Measurements from ENCODE around the gene CEP112. TPM values are rescaled to one million over a fixed set of nuclear protein-coding genes. Genes with fewer than 3 reads are reported as not detected.

Gene CEP112
- 1.9 and 3.3 TPM in 2 replicates for total RNA-seq (2013; cell fraction: nucleolus; rRNA removed)
- 0.65 TPM in 1 of 2 replicates, not detected in the other for total RNA-seq (2014; rRNA removed)
- 0.18 and 0.22 TPM in 2 replicates for total RNA-seq (2014; rRNA removed; fragmentation: Illumina TruSeq; extraction: Trizol)
- 0.21 and 0.35 TPM in 2 replicates for total RNA-seq (2021)
- not detected for polyA plus RNA-seq (2011; ENCODE audit: low read depth)
- 3.8 and 7.7 TPM in 2 replicates for polyA plus RNA-seq (2011; rRNA removed)
- 1.1 and 1.6 TPM in 2 replicates for polyA plus RNA-seq (2011; cell fraction: cytosol; rRNA removed)
- polyA plus RNA-seq (2011; cell fraction: nucleus; rRNA removed) = 0.69 and 0.82 TPM in 2 replicates
- polyA plus RNA-seq (2012) = not detected in 2 replicates
- polyA plus RNA-seq (2014; fragmentation: Illumina TruSeq; extraction: Trizol) = 0.43 TPM in 1 of 2 replicates, not detected in the other
- under 1 TPM; 0.11 to 0.27 TPM for polyA plus RNA-seq (2014; fragmentation: Nextera tagmentation; extraction: Ambion mirVana)
- 0.14 and 1.8 TPM in 2 replicates for polyA plus RNA-seq (2014; rRNA removed)
- polyA plus RNA-seq (2016; fragmentation: Nextera tagmentation; extraction: Ambion mirVana) = under 1 TPM; 0.32 to 0.42 TPM
- 2.1 and 2.4 TPM in 2 replicates for polyA minus RNA-seq (2011; rRNA and poly(A)+ RNA removed)
- 0.42 TPM in 1 of 2 replicates, not detected in the other for polyA minus RNA-seq (2011; cell fraction: cytosol; rRNA and poly(A)+ RNA removed)
- polyA minus RNA-seq (2011; cell fraction: nucleus; rRNA and poly(A)+ RNA removed) = 1.3 and 3.3 TPM in 2 replicates
- Bru-seq, nascent RNA = percentile 27 among the genes with signal in this experiment
- BruChase-seq, experiment 1, labeled RNA remaining after a 6-hour chase = percentile 23 among the genes with signal in this experiment
- BruChase-seq, experiment 2, labeled RNA remaining after a 2-hour chase = percentile 24 among the genes with signal in this experiment
- long read RNA-seq, experiment 1, partial matches to known transcripts = 1 of 3 reads
- long read RNA-seq, experiment 1, other reads (novel, unspliced or antisense) = 2 of 3 reads
- long read RNA-seq, experiment 2, partial matches to known transcripts = 4 of 16 reads
- long read RNA-seq, experiment 2, other reads (novel, unspliced or antisense) = 12 of 16 reads

GRCh38 chr17:66191593-66192377 is at the start of gene CEP112:
CEP112 (minus strand) TSS chr17:66192133.
- no peak within 1 kb of the TSS for H3K9ac ChIP-seq (ENCODE audit: control insufficient read depth, insufficient read depth, low read length)
- H3K27me3 ChIP-seq (replicated peaks in 1 of 2; ENCODE audit: control insufficient read depth in 2 of 2, insufficient read depth in 2 of 2, low read length in 1 of 2) = no peaks in the 10 kb centered on the region
- ATAC-seq (peak; percentile 81), FAIRE-seq (no peak), DNase-seq (ENCODE audit: low read depth, low spot score) (no peak)
- BruUV-seq (replicated peaks) = no TSS peak
- in situ Hi-C loops (cut with MboI) = no loop called here
- H4K20me1 ChIP-seq (ENCODE audit: control insufficient read depth, insufficient read depth) = no peaks in the 10 kb centered on the region
- intact Hi-C loops (cut with micrococcal nuclease; ENCODE audit: unreplicated experiment) = no loop called here
- ChIA-PET SMC1A (ENCODE audit: uncharacterized antibody, unreplicated experiment) (interaction anchor here (0.9 kb wide), 1 partner anchor 271 kb away, joined by 3 read pairs; no protein-coding TSS in a partner anchor), RAD21 (ENCODE audit: unreplicated experiment) (interaction anchor here (0.7 kb wide), 1 partner anchor 23 kb away, joined by 3 read pairs; no protein-coding TSS in a partner anchor), POLR2A (interaction anchor here (0.6 to 1.4 kb wide), 2 partner anchors 24 to 447 kb away, joined by 3 to 6 read pairs; no protein-coding TSS in a partner anchor), CTCF (interaction anchor here (0.9 to 1.0 kb wide), 2 partner anchors 9 to 523 kb away, joined by 3 read pairs; no protein-coding TSS in a partner anchor)
- H3K27ac ChIP-seq (ENCODE audit: control insufficient read depth, insufficient read depth) = no peak within 1 kb of the TSS
- H3K9me3 ChIP-seq (replicated peaks; ENCODE audit: control insufficient read depth, insufficient read depth, low read length) = no peaks in the 10 kb centered on the region
- no peaks in the 10 kb centered on the region for H3K4me1 ChIP-seq (ENCODE audit: control insufficient read depth, insufficient read depth, low read length)
- WGBS (ENCODE audit: insufficient coverage, insufficient replicate concordance, low lambda C conversion rate, missing lambda C conversion rate) = 2% methylated on average over 50 of the region's 83 CpGs
- H2AFZ ChIP-seq (ENCODE audit: control insufficient read depth, low read depth, low read length) = peak within 1 kb of the TSS; percentile 48
- H3K4me3 ChIP-seq = peak within 1 kb of the TSS; percentile 78
- H3K36me3 ChIP-seq (ENCODE audit: control insufficient read depth in 2 of 2, insufficient read depth in 2 of 2, low read length in 1 of 2) = no peaks in the 10 kb centered on the region
- H3K4me2 ChIP-seq (ENCODE audit: control insufficient read depth, insufficient read depth) = peak within 1 kb of the TSS; percentile 95
- H3K79me2 ChIP-seq (ENCODE audit: control insufficient read depth, insufficient read depth, low read length) = no peaks in the 10 kb centered on the region
- TF ChIP-seq HDGF (IDR thresholded peaks at IDR 0.05) = no peak
- peak; percentile 86 for TF ChIP-seq DPF2 (IDR thresholded peaks at IDR 0.05)
- no peak for TF ChIP-seq NFYA (IDR thresholded peaks at IDR 0.05; ENCODE audit: borderline replicate concordance, low read depth, low read length)
- TF ChIP-seq HDAC2 (IDR thresholded peaks at IDR 0.05) = no peak
- peak; percentile 40; the same call in 1 of the 2 replicates for TF ChIP-seq PAX5 (IDR thresholded peaks at IDR 0.05; ENCODE audit: borderline replicate concordance, low read depth, low read length)
- TF ChIP-seq RELB (IDR thresholded peaks at IDR 0.05; ENCODE audit: low read depth) = 0 out of 2 replicates have a peak, but pooled peaks have one; percentile 10
- no peak for TF ChIP-seq KDM1A (IDR thresholded peaks at IDR 0.05; ENCODE audit: borderline replicate concordance)
- 0 out of 2 replicates have a peak, but pooled peaks have one; percentile 13 for TF ChIP-seq RFX5 (IDR thresholded peaks at IDR 0.05; ENCODE audit: low read depth, low read length)
- TF ChIP-seq RUNX3 (IDR thresholded peaks at IDR 0.05; ENCODE audit: low read length) = peak; percentile 32; the same call in 1 of the 2 replicates
- peak; percentile 68; the same call in 1 of the 2 replicates for TF ChIP-seq RB1 (IDR thresholded peaks at IDR 0.05; ENCODE audit: borderline replicate concordance)
- no peak for TF ChIP-seq RBBP5 (conservative IDR thresholded peaks at IDR 0.05)
- peak; percentile 92 for TF ChIP-seq MXI1 (IDR thresholded peaks at IDR 0.05; ENCODE audit: low read depth, low read length)
- TF ChIP-seq EGR1 (IDR thresholded peaks at IDR 0.05; ENCODE audit: borderline replicate concordance in 1 of 2, low read depth in 2 of 2, low read length in 2 of 2) = peak in 1 of 2 experiments; percentile 53; a peak in 1 of 3 replicates
- TF ChIP-seq BMI1 (IDR thresholded peaks at IDR 0.05; ENCODE audit: borderline replicate concordance) = peak; percentile 99
- TF ChIP-seq BHLHE40 (IDR thresholded peaks at IDR 0.05; ENCODE audit: borderline replicate concordance in 1 of 2, low read depth in 2 of 2, low read length in 1 of 2) = peak in 1 of 2 experiments; percentile 74; a peak in 2 of 4 replicates
- TF ChIP-seq RAD21 (IDR thresholded peaks at IDR 0.05; ENCODE audit: insufficient read depth, low read depth, low read length) = no peak
- 0 out of 2 replicates have a peak, but pooled peaks have one; percentile 15 for TF ChIP-seq ELK1 (IDR thresholded peaks at IDR 0.05; ENCODE audit: low read depth, low read length)

Data from GM12878 (cell line).